ENCODE results near the gene MAGI1. TPM values are rescaled to one million over a fixed set of nuclear protein-coding genes. Genes with fewer than 3 reads are reported as not detected.
A peak's percentile ranks its signal among the peaks of the same experiment; 100 is the strongest.

The MAGI1 gene
- total RNA-seq, 2 donors from 2014 or later = 37.5 to 51.6 TPM

GRCh38 chr3:65817553-65818126 lies 221.1 kb downstream of the MAGI1 start:
- intact Hi-C loops (cut with DNase I) = no loop called here
- 33% methylated on average over 3 of the region's 3 CpGs for WGBS

GRCh38 chr3:65816208-65816607 lies 222.5 kb downstream of the MAGI1 start:
- 95% methylated on average over 5 of the region's 5 CpGs for WGBS
- no peak for DNase-seq (ENCODE audit: low spot score)
- no peak overlapping the region for H3K4me3 ChIP-seq
- TF ChIP-seq POLR2AphosphoS5 (IDR thresholded peaks at IDR 0.05) = no peak
- TF ChIP-seq CTCF (IDR thresholded peaks at IDR 0.05) = no peak
- no peaks in the 10 kb centered on the region for H3K4me1 ChIP-seq (replicated peaks)
- intact Hi-C loops (cut with DNase I) = no loop called here
- H3K27ac ChIP-seq = no peak overlapping the region
- H3K9me3 ChIP-seq = no peaks in the 10 kb centered on the region
- no peaks in the 10 kb centered on the region for H3K27me3 ChIP-seq (replicated peaks; ENCODE audit: insufficient read depth)
- H3K36me3 ChIP-seq = no peaks in the 10 kb centered on the region

More at GRCh38 chr3:65817553-65818126, 221.1 kb downstream of the MAGI1 start:
- H3K9me3 ChIP-seq = no peaks in the 10 kb centered on the region
- no peak overlapping the region for H3K4me3 ChIP-seq
- peak overlapping the region in 1 of 2 donors; percentile 14 for H3K27ac ChIP-seq
- no peaks in the 10 kb centered on the region for H3K27me3 ChIP-seq (replicated peaks; ENCODE audit: insufficient read depth)
- no peak for DNase-seq (ENCODE audit: low spot score)
- no peaks in the 10 kb centered on the region for H3K36me3 ChIP-seq
- no peaks in the 10 kb centered on the region for H3K4me1 ChIP-seq (replicated peaks)
- TF ChIP-seq POLR2A (IDR thresholded peaks at IDR 0.05) = no peak
- TF ChIP-seq POLR2AphosphoS5 (IDR thresholded peaks at IDR 0.05) = no peak
- TF ChIP-seq CTCF (IDR thresholded peaks at IDR 0.05) = no peak

GRCh38 chr3:65814845-65815578 lies 223.7 kb downstream of the MAGI1 start:
- no peaks in the 10 kb centered on the region for H3K4me1 ChIP-seq (replicated peaks)
- intact Hi-C loops (cut with DNase I) = no loop called here
- H3K27me3 ChIP-seq (replicated peaks; ENCODE audit: insufficient read depth) = no peaks in the 10 kb centered on the region
- DNase-seq (ENCODE audit: low spot score) = no peak
- 79% methylated on average over 8 of the region's 8 CpGs for WGBS
- no peak overlapping the region for H3K27ac ChIP-seq
- TF ChIP-seq POLR2AphosphoS5 (IDR thresholded peaks at IDR 0.05) (no peak), POLR2A (IDR thresholded peaks at IDR 0.05) (no peak)
- no peaks in the 10 kb centered on the region for H3K9me3 ChIP-seq
- H3K36me3 ChIP-seq = no peaks in the 10 kb centered on the region
- H3K4me3 ChIP-seq = no peak overlapping the region

- H3K27ac ChIP-seq = no peak overlapping the region
Measured at GRCh38 chr3:65811892-65812291, 226.8 kb downstream of the MAGI1 start.

More at GRCh38 chr3:65811892-65812291, 226.8 kb downstream of the MAGI1 start:
- Histone ChIP-seq H3K9me3 (no peaks in the 10 kb centered on the region), H3K27me3 (replicated peaks; ENCODE audit: insufficient read depth) (no peaks in the 10 kb centered on the region), H3K4me1 (replicated peaks) (peaks cover 4% of the 10 kb centered on the region), H3K36me3 (no peaks in the 10 kb centered on the region), H3K4me3 (no peak overlapping the region)
- no peak for DNase-seq (ENCODE audit: low spot score)
- intact Hi-C loops (cut with DNase I) = no loop called here
- TF ChIP-seq POLR2AphosphoS5 (IDR thresholded peaks at IDR 0.05) (no peak), CTCF (IDR thresholded peaks at IDR 0.05) (no peak), POLR2A (IDR thresholded peaks at IDR 0.05) (no peak)
- WGBS = 55% methylated on average over 8 of the region's 8 CpGs

All from prostate gland (tissue), 2 donors.